ENCODE results near the gene ISY1.
A peak's percentile ranks its signal among the peaks of the same experiment; 100 is the strongest.
"Not testable (repeated sequence)": the region's sequence is repeated elsewhere in the genome, so short reads cannot be mapped to it uniquely, and the experiment has no call there.

ISY1 gene

GRCh38 chr3:129166579-129167332 lies 5.9 kb upstream of the ISY1 start:
- DNase-seq: no peak

- DNase-seq: not testable (repeated sequence)
These were observed 4.7 kb upstream of the ISY1 start for GRCh38 chr3:129165594-129165993.

DNA sequence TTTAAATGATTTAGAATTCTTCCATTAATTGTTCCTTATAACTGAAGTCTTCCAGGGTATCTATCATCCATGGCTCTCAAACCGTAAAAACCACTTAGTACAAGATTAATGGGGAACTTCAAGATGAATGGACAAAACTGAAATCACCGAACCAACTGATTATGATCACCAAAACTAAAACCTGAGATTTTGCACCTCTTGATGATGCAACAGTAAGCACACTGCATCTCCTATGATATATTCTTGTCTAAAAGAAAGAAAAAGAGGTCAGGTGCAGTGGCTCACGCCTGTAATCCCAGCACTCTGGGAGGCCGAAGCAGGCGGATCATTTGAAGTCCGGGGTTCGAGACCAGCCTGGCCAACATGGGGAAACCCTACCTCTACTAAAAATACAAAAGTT lies 3.6 kb upstream of the ISY1 start:
- DNase-seq: no peak

DNA sequence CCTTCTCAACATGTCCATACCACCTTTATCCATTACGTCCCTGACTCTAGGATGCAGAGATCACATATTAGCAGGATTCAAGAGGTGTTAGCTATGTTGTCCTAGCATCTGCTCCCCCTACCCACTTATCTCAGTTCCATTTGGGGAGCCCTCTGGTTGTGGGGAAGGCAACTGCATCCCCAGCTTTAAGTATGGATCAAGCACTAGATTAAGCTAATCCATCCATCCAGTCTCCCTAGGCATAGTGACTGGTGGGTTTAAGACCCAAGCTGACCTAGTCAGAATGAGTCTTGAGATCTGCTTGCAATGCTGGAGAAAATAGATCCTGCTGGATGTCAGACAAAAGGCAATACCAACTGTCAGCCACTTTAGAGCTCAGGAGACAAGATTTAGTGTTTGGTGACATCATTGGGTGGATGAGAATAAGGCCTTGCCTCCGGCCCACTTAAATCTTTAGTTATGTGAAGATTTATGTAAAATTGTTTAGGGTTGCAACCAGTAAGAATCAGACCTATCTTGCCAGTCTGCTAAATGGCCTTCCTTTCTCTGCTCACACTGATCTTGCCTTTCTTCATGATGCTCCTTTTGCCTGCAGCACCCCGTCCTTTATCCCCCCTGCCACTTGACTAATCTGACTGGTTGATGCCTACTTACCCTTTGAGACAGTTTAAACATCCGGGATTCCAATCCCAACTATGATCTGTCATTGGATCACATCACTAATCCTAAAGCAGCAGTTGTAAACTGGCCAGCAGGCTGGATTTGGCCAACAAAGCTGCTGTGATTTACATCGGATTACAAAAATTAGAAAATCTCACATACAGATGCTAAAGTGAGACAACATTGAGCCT lies 2.1 kb upstream of the ISY1 start:
- no peak for DNase-seq

- no peak for DNase-seq
These were observed 1.0 kb upstream of the ISY1 start for GRCh38 chr3:129161860-129162271.

GRCh38 chr3:129144786-129145185 lies 16.1 kb downstream of the ISY1 start:
- no peak for DNase-seq

GRCh38 chr3:129141011-129141410 lies 19.9 kb downstream of the ISY1 start:
- not testable (repeated sequence) for DNase-seq

GRCh38 chr3:129139911-129140310 lies 21.0 kb downstream of the ISY1 start:
- no peak for DNase-seq

DNA sequence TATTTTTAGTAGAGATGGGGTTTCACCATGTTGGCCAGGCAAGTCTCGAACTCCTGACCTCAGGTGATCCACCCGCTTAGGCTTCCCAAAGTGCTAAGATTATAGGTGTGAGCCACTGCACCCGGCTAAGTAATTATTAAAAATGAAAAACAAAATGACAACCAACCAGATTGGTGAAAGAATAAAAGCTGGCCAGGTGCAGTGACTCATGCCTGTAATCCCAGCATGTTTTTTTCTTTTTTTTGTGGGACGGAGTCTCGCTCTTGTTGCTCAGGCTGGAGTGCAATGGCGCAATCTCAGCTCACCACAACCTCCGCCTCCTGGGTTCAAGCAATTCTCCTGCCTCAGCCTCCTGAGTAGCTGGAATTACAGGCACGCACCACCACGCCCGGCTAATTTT lies 24.6 kb downstream of the ISY1 start:
- DNase-seq: not testable (repeated sequence)

DNA sequence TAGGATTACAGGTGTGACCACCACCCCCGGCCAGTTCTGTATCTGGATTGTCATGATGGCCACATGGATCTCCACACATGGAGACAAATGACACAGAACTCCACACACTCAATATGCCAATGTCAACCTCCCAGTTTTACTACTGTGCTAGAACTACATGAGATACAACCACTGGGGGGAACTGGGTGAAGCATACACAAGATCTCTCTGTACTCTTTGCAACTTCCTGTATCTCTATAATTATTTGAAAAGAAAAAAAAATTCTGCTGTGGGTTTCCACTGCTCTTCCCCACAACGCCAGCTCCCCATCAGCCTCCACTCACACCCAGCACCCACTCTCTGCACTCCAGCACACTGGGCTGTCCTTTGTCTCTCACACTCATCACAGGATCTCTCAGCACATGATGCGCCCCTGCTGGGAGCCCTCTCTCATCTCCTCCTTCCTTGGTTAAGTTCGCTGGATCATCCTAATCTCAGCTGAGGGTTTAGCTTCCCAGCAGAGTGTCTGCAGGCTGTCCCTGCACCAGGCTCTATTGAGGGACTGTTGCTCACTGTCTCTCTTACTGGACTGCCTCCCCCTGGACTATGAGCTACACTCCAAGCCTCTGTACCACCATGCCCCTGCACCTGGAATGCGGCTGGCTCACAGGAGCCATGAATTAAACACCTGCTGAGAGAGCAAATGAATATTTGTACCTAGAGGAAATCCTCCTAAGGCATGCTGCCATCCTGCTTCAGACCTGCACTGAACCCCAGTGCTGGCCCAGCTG lies 28.6 kb downstream of the ISY1 start:
- no peak for DNase-seq

DNA sequence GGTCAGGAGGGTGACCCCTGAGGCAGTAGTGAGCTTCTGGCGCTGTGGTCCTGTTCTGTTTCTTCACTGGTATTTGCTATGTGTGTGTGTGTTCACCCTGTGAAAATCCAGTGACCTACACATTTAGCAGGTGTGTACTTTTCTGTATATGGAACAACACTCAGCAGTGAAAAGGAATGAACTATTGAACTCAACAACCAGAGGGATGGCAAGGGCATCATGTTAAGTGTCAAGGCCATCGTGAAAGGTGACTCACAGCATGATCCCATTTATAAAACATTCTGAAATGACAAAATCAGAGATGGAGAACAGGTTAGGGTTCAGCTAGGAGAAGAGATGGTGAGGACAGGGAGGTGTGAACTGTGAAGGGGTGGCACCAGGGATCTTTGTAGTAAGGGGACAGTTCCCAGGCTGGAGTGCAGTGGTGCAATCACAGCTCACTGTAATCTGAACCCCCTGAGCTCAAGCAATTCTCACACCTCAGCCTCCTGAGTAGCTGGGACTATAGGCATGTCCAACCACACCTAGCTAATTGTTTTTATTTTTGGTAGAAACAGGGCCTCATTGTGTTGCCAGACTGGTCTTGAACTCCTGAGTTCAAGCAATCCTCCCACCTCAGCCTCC lies 29.3 kb downstream of the ISY1 start:
- DNase-seq: no peak

- no peak for DNase-seq
These were observed 30.5 kb downstream of the ISY1 start for GRCh38 chr3:129130291-129130813.

DNA sequence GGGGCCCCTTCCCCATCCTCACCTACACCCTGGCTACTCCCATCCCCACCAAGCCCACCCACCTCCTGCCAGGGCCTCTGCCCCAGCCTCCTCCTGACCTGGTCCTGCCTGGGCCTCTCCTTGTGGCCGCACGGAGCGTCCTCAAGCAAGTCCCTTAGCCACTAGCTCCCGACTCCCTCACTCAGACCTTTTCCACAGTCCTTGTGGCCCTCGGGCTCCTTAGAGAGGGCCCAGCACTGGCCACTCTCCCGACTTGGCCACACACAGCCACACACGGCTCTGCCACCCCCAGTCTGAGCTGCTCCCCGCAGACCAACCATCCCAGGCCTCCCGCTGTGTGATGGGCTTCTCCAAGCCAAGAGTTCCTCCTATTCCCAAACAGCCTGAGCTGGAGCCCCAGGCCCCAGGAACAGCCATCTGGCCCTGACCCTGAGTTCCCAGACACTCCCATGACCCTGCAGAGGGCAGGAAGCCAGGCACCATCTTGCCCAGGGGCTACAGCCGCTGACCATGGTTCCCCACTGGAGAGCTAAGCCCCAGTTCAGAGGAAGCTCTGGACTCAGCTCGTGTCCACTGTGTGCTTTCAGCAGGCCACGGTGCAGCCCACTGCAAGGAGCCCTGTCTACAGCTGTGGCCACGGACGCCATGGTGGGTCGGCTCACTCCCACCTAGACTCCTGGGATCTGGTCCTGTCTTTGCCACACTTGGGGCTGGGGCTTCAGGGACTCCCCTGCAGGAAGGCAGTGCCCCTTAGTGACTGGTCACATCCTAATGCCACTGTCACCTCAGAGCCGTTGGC lies 32.3 kb downstream of the ISY1 start:
- DNase-seq: no peak

- DNase-seq: no peak
These were observed 34.1 kb downstream of the ISY1 start for GRCh38 chr3:129126726-129127280.

DNA sequence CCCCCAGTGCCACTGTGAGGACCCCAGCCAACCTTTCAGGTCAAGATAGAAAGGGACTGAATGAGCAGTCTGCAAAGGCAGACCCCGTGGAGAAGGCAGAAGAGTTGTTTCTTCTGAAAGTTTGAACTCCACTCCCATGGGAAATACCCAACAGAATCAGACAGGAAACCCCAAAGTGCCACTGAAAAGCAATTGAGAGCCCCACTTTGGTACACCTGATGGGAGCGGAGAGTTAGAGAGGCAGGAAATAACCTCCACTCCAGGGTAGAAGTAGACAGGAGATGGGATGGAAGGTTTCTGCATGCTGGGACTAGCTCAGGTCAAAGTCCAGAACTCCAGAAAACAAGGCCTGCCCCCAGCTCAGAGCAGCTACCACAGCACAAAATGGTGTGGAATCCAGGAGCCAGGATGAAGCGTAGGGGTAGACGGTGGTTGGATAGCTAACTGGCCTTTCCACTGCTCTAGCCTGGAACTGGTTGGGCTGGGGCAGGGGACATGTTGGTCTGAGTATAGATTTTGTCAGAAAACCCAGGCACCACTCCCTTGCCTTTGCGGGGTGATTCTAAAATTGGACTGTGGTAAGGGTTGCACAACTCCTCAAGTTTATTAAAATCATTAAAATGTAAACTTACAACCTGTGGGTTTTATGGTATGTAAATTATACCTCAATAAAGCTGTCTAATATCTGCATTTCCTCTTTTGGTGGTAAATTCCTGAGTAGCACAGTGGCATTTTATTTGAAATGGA lies 37.4 kb downstream of the ISY1 start:
- no peak for DNase-seq

DNA sequence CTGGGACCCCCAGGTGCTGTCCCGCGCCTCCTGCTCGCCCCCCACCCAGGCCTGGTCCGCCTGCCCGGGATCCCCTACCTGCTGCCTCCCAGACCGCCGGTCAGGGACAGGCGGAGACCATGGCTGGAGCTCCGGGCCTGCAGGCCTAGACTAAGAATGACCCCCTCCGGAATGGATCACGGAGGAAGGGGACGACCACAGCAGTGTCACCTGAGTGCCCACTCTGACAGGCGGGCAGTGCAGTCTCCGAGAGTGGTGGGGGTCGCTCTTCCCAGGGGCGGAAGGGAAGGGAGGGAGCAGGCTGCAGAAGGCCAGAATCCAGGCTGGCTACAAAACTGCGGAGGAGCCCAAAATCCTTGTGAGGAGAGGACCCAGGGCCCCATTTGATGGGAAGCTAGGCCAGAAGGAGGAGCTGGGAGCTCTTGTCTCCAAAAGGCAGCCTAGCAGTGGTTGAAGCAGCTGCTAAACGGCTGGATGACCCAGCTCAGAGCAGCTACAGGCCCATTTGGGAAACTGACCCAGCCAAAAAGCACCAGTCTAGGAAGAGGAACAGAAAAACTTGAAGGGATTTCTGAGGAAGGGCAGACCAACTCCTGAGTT lies 38.4 kb downstream of the ISY1 start:
- DNase-seq: peak; percentile 47

DNA sequence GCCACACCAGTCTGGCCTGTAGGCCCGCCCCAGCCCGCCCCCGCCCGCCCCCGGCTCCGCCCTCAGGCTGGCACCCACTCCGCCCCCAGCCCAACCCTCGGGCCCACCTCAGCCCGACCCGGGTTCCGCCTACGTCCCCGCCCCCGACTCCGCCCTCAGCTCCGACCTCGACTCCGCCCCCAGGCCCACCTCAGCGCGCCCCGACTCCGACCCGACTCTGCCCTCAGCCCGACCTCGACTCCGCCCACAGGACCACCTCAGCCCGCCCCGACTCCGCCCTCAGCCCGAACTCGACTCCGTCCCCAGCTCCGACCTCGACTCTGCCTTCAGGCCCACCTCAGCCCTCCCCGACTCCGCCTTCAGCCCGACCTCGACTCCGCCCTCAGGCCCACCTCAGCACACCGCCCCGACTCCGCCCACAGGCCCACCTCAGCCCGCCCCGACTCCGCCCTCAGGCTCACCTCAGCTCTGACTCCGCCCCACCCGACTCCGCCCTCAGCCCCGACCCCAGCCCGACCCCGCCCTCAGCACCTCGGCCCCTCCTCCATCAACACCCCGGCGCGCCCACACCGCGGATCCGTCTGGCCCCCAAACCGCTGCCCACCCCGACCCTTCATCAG lies 39.0 kb downstream of the ISY1 start, which contains the start of gene RAB43:
TSS of gene RAB43 (minus strand) at position 13 of the 620 bp plus-strand sequence. CDS start 315 bp downstream, outside the sequence.
- DNase-seq: peak; percentile 96

DNA sequence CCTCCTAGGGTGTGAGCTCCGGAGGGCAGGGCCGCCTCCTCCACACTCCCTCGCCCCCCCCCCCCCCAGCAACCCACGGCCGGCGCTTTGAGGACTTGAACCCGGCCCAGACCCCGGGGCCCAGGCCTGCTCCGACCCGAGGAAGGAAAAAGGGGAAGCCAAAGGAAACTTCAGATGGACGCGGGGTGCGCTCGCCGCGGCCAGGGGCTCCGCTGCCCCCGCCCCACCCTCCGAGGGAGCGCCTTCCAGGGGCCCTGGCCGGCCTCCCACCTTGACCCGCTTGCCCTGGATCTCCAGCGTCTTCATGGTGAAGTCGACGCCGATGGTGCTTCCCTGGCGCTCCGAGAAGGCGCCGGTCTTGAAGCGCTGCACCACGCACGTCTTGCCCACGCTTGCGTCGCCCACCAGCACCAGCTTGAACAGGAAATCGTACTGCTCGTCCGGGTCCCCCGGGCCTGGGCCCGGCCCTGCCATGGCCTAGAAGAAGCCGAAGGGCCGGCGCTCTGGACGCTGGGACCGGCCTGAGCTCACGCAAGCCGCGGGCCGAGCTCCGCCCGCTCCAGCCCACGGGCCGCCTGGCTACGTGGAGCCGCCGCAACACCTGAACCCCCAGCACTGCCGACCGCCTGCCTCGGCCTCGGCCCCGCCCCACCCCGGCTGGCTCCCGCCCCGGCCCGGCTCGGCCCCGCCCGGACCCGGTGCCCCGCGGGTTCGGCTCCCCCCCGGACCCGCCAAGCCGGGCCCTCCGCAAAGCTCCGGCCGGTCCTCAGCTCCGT lies 39.7 kb downstream of the ISY1 start:
- DNase-seq: peak; percentile 74

Measured in eye (tissue), 1 donor.